Measurements from ENCODE around the gene SF3A1. TPM values are rescaled to one million over a fixed set of nuclear protein-coding genes. Genes with fewer than 3 reads are reported as not detected.

The SF3A1 gene
- total and polyA plus RNA-seq, 2 of the 13 experiments (the other 11 are each of a cell fraction or from before 2014, with no cell fraction given) = 10.0 to 22.0 TPM

GRCh38 chr22:30286813-30287647 lies 69.7 kb downstream of the SF3A1 start (continued):
- peak; percentile 76; the same call in 1 of the 2 replicates for TF ChIP-seq ZBTB33 (CRISPR knock-in tag; IDR thresholded peaks at IDR 0.05)
- no peak for TF ChIP-seq SIN3B (IDR thresholded peaks at IDR 0.05; ENCODE audit: low read length)
- 0 out of 2 replicates have a peak, but pooled peaks have one; percentile 15 for TF ChIP-seq FOXO1 (CRISPR knock-in tag; IDR thresholded peaks at IDR 0.05)
- no peak for TF ChIP-seq ZNF205 (CRISPR knock-in tag; IDR thresholded peaks at IDR 0.05)
- TF ChIP-seq MTA1 (CRISPR knock-in tag; IDR thresholded peaks at IDR 0.05; ENCODE audit: borderline replicate concordance) = 0 out of 2 replicates have a peak, but pooled peaks have one; percentile 18
- no peak for TF ChIP-seq HMG20A (CRISPR knock-in tag; IDR thresholded peaks at IDR 0.05; ENCODE audit: borderline replicate concordance)
- peak; percentile 44; the same call in 1 of the 2 replicates for TF ChIP-seq ZNF687 (CRISPR knock-in tag; IDR thresholded peaks at IDR 0.05)
- no peak for TF ChIP-seq ZNF878 (CRISPR knock-in tag; IDR thresholded peaks at IDR 0.05)
- TF ChIP-seq ZNF781 (CRISPR knock-in tag; IDR thresholded peaks at IDR 0.05; ENCODE audit: borderline replicate concordance, not compliant biosample characterization) = no peak
- no peak for TF ChIP-seq SNAI1 (CRISPR knock-in tag; IDR thresholded peaks at IDR 0.05; ENCODE audit: borderline replicate concordance)
- TF ChIP-seq ZNF891 (CRISPR knock-in tag; IDR thresholded peaks at IDR 0.05) = 0 out of 2 replicates have a peak, but pooled peaks have one; percentile 15
- TF ChIP-seq ZNF737 (CRISPR knock-in tag; IDR thresholded peaks at IDR 0.05; ENCODE audit: borderline replicate concordance) = no peak
- no peak for TF ChIP-seq FOXP1 (IDR thresholded peaks at IDR 0.05)
- TF ChIP-seq FOXP1 (CRISPR knock-in tag; IDR thresholded peaks at IDR 0.05) = no peak
- no peak for TF ChIP-seq ZNF703 (CRISPR knock-in tag; IDR thresholded peaks at IDR 0.05; ENCODE audit: borderline replicate concordance)
- TF ChIP-seq, protein P1, sequence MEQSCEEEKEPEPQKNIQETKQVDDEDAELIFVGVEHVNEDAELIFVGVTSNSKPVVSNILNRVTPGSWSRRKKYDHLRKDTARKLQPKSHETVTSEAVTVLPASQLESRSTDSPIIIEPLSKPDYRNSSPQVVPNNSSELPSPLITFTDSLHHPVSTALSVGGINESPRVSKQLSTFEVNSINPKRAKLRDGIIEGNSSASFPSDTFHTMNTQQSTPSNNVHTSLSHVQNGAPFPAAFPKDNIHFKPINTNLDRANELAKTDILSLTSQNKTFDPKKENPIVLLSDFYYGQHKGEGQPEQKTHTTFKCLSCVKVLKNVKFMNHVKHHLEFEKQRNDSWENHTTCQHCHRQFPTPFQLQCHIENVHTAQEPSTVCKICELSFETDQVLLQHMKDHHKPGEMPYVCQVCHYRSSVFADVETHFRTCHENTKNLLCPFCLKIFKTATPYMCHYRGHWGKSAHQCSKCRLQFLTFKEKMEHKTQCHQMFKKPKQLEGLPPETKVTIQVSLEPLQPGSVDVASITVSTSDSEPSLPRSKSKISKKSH (CRISPR knock-in tag; IDR thresholded peaks at IDR 0.05; ENCODE audit: borderline replicate concordance) = no peak
- no peak for TF ChIP-seq TEAD2 (CRISPR knock-in tag; IDR thresholded peaks at IDR 0.05)
- 0 out of 2 replicates have a peak, but pooled peaks have one; percentile 24 for TF ChIP-seq ZNF574 (CRISPR knock-in tag; IDR thresholded peaks at IDR 0.05)
- 0 out of 2 replicates have a peak, but pooled peaks have one; percentile 14 for TF ChIP-seq BHLHE40 (IDR thresholded peaks at IDR 0.05; ENCODE audit: low read length)
